Measurements from ENCODE around the gene OSBPL8.
"Not testable (repeated sequence)": the region's sequence is repeated elsewhere in the genome, so short reads cannot be mapped to it uniquely, and the experiment has no call there.

Gene OSBPL8

GRCh38 chr12:76421046-76421445 lies 138.5 kb downstream of the OSBPL8 start:
- no peak for DNase-seq

GRCh38 chr12:76420222-76420621 lies 139.3 kb downstream of the OSBPL8 start:
- DNase-seq: no peak

GRCh38 chr12:76417116-76417515 lies 142.5 kb downstream of the OSBPL8 start:
- DNase-seq: no peak

- no peak for DNase-seq
These were observed 146.4 kb downstream of the OSBPL8 start for GRCh38 chr12:76413121-76413520.

GRCh38 chr12:76410781-76411180 lies 148.8 kb downstream of the OSBPL8 start:
- peak; percentile 77 for DNase-seq

GRCh38 chr12:76410371-76410770 lies 149.2 kb downstream of the OSBPL8 start:
- DNase-seq: no peak

GRCh38 chr12:76409074-76409473 lies 150.5 kb downstream of the OSBPL8 start:
- no peak for DNase-seq

- DNase-seq: no peak
These were observed 151.9 kb downstream of the OSBPL8 start for GRCh38 chr12:76407710-76408109.

GRCh38 chr12:76402259-76402658 lies 157.3 kb downstream of the OSBPL8 start:
- DNase-seq: no peak

- DNase-seq: no peak
These were observed 159.4 kb downstream of the OSBPL8 start for GRCh38 chr12:76400136-76400535.

GRCh38 chr12:76399040-76399439 lies 160.5 kb downstream of the OSBPL8 start:
- DNase-seq: no peak

GRCh38 chr12:76398106-76398505 lies 161.5 kb downstream of the OSBPL8 start:
- no peak for DNase-seq

GRCh38 chr12:76391461-76391860 lies 168.1 kb downstream of the OSBPL8 start:
- no peak for DNase-seq

GRCh38 chr12:76387614-76388013 lies 172.0 kb downstream of the OSBPL8 start:
- no peak for DNase-seq

GRCh38 chr12:76384560-76384959 lies 175.0 kb downstream of the OSBPL8 start:
- no peak for DNase-seq

GRCh38 chr12:76383988-76384387 lies 175.6 kb downstream of the OSBPL8 start:
- DNase-seq: no peak

GRCh38 chr12:76379261-76379660 lies 180.3 kb downstream of the OSBPL8 start:
- DNase-seq: no peak

GRCh38 chr12:76376876-76377275 lies 182.7 kb downstream of the OSBPL8 start:
- not testable (repeated sequence) for DNase-seq

- no peak for DNase-seq
These were observed 183.6 kb downstream of the OSBPL8 start for GRCh38 chr12:76375939-76376338.

- DNase-seq: no peak
These were observed 184.1 kb downstream of the OSBPL8 start for GRCh38 chr12:76375470-76375869.

- peak; percentile 24 for DNase-seq
These were observed 185.1 kb downstream of the OSBPL8 start for GRCh38 chr12:76374386-76375020.

GRCh38 chr12:76368230-76368629 lies 191.3 kb downstream of the OSBPL8 start:
- DNase-seq: no peak

- no peak for DNase-seq
These were observed 193.4 kb downstream of the OSBPL8 start for GRCh38 chr12:76366163-76366562.

- DNase-seq: not testable (repeated sequence)
These were observed 195.4 kb downstream of the OSBPL8 start for GRCh38 chr12:76364131-76364530.

- no peak for DNase-seq
These were observed 199.3 kb downstream of the OSBPL8 start for GRCh38 chr12:76360316-76360715.
